Renal pelvis (tissue), 4 donors: Measurements from ENCODE around the gene DGKQ. TPM values are rescaled to one million over a fixed set of nuclear protein-coding genes. Genes with fewer than 3 reads are reported as not detected.
A peak's percentile ranks its signal among the peaks of the same experiment; 100 is the strongest.
"Not testable (repeated sequence)": the region's sequence is repeated elsewhere in the genome, so short reads cannot be mapped to it uniquely, and the experiment has no call there.

ENCODE experiments used
- DNase-seq: peaks from one replicate; pipeline ENCODE4 v3.0.0-alpha.2; 2013
- polyA plus RNA-seq, 3 donors: library from polyadenylated mRNA; unstranded; fragments of 120-200 nt; gene quantifications; one replicate each; pipeline ENCODE4 v1.2.1, GENCODE V29; 2013; ENCODE audit not compliant: insufficient read length in 3 of 3

The DGKQ gene
- polyA plus RNA-seq, 3 donors = 9.0 to 10.8 (median 9.1) TPM

DNA sequence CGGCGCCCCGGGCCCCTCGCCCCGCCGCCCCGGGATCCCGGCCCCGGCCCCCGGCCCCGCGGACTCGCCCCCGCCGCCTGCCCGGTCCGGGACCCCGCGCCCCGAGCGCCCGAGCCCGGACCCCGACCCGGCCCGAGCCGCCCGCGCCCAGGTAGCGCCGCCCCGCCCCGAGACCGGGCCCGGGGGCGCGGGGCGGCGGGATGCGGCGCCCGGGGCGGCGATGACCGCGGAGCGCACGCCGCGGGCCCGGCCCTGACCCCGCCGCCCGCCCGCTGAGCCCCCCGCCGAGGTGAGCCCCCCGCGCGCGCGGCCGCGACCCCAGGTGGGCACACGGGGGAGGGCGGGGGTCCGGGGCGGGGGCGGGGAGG is 38.3 kb upstream of the DGKQ start:
- DNase-seq = no peak

DNA sequence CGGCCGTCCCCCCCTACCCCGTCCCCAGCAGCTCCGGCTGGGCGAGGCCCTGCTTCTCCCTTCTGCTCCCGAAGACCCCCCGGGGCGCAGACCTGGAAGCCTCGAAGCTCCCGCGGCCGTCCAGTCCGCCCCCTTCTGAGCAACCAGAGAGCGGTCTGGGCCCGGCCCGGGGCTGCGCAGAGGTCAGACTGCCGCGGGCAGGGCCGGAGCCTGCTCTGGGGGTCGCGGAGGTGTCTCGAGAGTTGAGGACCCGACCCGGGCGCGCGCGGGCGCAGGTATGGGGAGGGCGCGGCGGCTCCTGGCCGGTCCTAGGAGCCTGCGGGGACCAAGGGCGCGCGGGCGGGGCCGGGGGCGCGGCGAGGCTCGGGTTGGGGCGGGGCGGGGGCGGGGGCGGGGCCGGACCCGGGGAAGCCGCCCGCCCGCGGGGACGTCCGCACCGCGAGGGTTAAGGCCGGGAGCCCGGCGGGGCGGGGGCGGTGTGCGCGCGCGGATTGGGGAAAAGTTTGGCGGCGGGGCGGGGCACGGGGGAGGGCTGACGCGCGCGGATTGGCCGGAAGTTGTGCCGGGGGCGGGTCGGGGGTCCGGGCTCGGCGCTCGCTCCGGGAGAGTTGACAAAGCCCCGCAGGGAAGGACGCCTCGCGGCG is 37.8 kb upstream of the DGKQ start, which contains the start of gene FGFRL1:
TSS of gene FGFRL1 (plus strand) at position 605 of the 644 bp plus-strand sequence. CDS start 860 bp downstream, outside the sequence.
- peak; percentile 85 for DNase-seq

DNA sequence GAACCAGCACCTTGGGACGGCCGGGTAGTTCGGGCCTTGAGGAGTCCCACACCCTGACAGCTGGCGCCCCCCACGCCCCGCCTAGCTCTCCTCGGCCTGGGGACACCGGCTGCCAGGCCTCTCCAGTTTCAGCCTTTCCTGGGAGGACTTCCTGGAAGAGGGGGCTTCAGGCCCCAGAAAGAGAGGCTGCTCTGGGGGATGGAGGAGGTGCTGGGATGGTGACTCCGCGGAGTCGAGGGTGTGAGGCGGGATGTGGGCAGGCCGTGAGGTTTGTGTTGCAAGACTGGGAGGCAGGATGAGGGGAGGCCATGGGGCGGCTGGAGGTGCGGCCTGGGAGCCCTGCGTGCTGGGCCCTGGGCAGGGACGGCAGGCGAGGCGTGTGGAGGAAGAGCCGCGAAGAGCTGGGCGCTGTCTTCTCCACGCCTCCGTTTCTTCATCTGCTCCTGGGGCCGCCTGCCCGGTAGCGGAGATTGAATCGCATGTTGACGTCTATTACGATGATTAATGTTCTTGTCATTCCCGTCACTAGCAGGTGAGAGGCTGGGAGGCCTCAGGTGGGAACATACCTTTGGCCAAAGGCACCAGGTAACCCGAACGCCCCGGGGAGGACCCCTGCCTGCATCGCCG is 37.1 kb upstream of the DGKQ start:
- DNase-seq = no peak

DNA sequence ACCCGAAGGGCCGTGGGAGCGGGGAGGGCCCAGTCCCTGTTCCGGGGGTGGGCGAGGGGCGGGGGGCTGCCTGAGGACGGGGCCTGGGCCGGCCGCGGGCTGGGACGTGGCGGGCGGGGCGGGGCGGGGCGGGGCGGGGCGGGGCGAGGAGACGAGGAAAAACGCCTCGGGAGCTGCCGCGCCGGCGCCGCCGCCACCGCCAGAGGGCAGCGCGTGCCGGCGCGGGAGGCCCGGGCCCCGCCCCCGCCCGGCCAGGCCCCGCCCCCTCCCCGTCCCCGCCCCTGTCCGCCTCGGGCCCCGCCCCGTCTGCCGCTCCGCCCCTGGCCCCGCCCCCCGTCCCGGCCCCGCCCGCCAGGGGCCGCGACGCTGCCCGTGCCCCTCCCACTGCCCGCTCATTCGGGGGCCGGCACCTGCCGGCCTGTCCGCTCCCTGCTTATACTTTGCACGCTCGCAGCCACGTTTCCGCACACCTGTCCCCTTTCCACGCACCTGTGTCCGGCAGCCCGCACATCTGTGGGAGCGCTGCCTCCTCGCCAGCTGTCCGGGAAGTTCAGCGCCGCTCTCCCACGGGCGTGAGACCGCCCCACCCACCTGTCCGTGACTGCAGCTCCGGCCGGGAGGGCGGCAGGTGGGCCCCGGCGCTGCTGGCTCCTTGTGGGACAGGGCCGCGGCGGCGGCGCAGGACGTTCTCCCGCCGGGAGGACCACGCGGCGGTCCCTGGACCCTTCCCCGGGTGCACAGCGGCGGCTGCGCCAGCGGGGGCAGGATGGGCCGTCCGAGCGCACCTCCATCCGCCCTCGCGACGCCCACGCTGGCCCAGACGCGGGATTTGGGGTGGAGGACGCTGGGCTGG is 36.4 kb upstream of the DGKQ start:
- no peak for DNase-seq

DNA sequence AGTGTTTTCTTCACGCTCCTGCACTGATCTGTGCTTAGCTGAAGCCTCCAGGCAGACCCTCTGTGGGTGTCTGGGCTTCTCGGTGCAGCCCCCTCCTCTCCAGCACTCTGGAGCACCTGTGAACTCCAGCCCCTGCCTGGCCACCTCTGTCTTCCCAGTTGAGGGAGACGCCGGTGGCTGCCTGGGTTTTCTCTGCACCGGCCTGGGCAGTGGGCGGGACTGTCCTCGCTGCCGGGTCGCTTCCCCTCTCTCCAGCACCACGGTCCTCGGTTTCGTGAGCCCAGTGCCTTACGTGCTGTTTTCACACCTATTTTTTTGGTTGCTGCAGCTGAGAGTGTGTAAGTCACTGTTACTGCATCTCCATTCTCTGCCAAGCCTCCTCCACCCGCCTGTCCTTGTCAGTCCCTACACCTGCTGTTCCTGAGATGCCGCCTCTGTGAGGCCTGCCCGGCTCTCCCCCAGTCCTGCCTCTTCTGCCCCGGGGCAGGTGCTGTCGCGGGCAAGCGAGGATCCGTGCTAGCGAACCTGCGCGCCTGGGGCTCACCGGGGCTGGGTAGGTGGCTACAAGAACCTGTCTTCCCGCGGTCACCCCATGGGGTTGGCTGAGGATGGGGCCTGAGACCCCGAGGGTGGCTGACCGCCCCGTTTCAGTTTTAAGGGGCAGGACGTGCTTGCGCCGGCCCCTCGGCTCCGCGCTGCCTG is 35.6 kb upstream of the DGKQ start:
- DNase-seq = no peak

DNA sequence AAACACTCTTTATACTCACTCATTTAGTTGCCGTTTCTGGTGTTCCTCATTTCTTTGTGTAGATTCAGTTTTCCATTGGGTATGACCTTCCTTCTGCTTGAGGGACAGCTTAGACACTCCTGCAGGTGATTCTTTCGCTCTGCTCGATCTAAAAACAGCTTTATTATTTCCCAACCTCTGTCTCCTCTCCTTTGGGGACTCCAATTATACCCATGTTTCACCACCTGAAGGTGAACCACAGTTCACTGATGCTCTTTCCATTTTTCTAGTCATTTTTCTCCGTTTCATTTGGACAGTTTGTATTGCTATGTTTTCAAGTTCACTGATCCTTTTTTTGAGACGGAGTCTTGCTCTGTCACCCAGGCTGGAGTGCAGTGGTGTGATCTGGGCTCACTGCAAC is 33.5 kb upstream of the DGKQ start:
- DNase-seq = no peak

DNA sequence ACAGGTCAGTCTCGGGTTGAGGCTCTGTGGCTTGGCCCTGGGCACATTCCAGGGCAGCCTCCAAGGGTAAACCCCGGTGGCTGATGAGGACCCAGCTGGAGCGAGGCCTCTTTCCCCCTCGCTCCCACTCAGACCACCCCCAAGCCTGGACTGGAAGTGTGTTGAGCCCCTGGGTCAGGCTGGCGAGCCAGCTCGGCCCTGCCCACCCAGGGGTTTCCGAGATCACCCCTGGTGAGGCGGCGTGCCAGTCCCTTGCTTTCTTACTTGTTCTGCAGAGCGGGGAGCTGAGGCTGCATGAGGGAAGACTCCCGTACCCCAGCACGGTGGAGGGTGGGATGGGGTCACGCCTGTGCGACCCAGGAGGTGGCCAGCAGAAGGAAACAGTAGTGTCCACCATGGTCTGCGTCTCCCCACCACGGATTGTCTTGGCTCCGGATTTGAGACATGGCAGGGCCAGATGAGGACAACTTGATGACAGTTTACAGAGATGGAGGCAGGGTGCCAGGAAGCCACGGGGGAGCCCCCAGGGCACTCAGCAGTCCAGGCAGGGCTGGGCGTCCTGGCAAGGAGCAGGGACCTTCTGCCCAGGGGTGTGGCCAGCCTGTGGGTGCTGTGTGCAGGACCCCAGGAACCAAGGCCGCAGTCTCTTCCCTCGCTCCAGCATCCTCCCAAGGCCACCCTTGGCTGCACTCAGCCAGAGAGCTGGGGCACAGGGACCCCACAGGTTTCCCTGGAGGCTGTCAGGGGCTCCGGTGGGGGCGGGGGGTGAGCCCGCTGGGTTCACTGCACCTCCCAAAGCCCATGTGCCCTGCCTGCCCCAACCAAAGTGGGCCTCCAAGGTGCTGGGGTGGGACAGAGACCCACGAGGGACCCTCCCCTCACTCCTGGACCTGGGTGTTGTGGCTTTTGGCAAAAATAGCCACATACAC is 31.5 kb upstream of the DGKQ start:
- DNase-seq = no peak

DNA sequence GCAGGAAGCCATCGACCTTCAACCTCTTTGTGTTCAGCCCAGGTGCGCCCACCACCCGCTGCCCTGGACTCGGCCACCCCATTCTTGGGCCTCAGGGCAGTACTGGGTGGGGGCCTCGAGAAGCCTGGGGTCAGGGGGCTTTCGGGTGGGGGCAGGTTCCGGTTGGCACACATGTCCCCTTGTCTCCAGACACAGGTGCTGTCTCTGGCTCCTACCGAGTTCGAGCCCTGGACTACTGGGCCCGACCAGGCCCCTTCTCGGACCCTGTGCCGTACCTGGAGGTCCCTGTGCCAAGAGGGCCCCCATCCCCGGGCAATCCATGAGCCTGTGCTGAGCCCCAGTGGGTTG is 30.7 kb upstream of the DGKQ start:
- no peak for DNase-seq

DNA sequence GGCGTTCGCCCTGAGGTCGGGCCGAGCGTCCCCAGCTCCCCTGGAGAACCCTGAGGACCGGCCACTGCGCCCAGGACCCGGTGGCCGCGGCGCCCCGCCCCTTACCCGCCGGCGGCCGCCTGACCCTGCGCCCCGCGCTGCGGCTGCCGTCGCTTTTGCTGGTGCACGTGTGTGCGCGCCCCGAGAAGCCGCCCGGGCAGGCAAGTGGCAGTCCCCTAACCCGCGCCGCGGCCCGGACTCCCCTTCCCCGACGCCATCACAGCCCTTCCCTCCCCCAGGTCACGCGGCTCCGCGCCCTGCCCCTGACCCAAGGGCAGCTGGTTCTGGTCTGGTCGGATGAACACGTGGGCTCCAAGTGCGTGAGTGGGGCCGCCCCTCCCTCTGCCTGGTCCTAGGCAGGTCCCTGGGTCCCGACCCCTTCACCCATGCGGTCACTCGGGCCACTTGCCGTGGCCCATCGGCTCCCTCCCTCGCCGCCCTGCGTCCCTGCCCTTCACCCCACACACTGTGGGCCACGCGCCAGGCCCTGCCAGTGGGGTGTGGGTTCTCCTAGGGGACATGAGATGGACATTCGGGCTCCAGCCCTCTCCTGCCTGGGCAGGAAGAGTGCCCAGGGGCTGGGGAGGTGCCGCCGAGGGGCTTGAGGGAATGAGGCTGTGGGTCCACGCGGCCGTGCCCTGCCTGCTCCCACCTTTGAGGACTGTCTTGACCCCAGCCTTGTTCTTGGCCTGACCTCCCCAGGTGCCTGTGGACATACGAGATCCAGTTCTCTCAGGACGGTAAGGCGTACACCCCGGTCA is 30.1 kb upstream of the DGKQ start:
- DNase-seq = no peak

DNA sequence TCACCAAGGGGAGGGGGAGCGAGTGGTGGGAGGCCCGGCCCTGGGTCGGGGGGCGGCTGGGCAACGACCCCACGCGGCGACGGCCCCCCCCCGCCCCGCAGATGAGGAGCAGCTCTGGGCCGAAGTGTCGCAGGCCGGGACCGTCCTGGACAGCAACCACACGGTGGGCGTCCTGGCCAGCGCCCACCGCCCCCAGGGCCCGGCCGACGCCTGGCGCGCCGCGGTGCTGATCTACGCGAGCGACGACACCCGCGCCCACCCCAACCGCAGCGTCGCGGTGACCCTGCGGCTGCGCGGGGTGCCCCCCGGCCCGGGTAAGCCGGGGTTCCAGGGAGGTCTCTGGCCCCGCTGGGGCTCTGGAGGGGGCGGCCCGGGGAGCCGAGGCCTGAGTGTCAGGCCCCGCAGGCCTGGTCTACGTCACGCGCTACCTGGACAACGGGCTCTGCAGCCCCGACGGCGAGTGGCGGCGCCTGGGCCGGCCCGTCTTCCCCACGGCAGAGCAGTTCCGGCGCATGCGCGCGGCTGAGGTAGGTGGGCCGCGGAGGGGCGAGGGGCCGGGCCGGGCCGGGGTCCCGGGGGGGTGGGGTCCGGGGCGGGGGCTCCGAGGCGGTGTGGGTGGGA is 29.4 kb upstream of the DGKQ start:
- no peak for DNase-seq

DNA sequence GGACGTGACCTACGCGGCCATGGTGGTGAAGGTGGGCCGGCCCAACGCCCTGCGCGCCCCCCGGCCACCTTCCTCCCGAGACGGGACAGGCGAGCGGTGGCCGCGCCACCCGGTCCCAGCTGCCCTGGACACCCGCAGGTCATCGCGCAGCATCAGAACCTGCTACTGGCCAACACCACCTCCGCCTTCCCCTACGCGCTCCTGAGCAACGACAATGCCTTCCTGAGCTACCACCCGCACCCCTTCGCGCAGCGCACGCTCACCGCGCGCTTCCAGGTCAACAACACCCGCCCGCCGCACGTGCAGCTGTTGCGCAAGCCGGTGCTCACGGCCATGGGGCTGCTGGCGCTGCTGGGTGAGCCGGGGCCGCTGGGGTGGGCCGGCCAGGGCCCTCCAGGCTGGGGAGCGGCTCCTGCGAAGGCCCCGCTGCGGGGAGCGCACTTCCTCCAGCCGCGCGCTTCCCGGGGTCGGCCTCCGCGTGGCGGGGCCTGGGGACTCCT is 28.8 kb upstream of the DGKQ start:
- DNase-seq = no peak

DNA sequence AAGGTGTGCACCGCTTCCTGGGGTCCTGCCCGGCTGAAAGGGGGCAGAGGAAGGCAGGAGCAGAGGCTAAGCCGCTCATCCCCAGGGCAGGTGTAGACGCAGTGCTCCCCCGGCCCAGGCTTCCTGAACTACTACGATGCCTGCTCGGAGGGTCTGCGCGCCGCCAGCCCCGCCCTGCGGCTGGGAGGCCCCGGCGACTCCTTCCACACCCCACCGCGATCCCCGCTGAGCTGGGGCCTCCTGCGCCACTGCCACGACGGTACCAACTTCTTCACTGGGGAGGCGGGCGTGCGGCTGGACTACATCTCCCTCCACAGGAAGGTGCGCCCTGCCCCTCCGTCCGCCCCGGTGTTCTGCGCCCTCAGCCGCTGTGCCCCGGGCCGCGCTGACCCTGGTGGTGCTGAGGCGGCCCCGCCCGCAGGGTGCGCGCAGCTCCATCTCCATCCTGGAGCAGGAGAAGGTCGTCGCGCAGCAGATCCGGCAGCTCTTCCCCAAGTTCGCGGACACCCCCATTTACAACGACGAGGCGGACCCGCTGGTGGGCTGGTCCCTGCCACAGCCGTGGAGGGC is 28.3 kb upstream of the DGKQ start:
- DNase-seq = no peak

DNA sequence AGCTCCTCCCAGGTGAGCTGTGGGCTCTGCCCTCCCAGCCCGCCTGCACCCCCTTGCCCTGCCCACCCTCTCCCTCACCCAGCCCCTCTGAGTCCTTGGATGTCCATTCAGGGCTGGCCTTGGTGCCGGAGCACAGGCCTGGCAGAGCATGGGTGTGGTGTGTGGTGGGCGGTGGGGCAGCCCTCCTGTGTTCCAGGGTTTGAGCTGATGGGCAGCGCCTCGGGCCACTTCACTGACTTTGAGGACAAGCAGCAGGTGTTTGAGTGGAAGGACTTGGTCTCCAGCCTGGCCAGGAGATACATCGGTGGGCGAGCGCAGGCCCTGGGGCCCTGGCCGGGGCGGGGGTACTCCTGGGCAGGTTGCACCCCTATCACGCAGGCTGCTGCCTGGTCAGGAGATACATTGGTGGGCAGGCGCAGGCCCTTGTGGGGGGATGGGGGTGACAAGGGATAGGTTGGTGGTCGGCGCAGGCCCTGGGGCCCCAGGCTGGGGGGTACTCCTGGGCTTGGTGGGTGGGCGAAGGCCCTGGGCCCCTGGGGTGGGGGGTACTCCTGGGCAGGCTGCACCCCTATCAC is 27.4 kb upstream of the DGKQ start:
- DNase-seq = no peak

DNA sequence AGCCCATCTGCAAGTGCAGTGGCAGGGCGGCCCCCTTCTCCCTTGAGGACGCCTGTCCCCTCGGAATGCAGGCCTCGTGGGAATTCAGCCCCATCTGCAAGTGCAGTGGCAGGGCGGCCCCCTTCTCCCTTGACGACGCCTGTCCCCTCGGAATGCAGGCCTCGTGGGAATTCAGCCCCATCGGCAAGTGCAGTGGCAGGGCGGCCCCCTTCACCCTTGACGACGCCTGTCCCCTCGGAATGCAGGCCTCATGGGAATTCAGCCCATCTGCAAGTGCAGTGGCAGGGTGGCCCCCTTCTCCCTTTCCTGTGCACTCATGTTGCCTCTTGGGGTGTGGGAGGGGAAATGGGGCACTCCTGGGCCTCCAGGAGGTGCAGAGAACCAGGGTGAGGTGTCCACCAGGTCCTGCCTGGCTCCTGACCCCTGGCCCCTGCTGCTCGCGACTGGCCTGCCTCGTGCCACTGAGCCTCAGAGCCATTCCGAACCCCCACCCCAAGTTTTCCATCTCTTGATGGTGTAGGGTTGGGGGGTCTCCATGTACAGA is 26.6 kb upstream of the DGKQ start:
- no peak for DNase-seq

DNA sequence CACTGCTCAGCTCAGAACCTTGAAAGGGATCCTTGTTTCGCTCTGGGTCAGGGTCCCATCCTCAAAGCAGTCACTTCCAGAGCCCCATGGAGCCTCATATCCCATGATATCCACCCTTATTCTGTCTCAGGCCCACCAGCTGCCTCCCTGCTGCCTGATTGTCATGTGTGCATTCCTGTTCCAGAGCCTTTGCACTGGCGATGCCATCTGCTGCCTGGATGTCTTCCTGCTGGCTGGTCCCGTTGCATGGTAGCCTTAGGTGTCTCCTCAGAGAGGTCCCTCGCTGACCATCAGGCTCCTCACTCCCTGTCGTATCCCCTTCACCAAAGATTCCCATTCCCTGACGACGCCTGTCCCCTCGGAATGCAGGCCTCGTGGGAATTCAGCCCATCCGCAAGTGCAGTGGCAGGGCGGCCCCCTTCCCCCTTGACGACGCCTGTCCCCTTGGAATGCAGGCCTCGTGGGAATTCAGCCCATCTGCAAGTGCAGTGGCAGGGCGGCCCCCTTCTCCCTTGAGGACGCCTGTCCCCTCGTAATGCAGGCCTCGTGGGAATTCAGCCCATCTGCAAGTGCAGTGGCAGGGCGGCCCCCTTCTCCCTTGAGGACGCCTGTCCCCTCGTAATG is 26.0 kb upstream of the DGKQ start:
- DNase-seq = not testable (repeated sequence)

DNA sequence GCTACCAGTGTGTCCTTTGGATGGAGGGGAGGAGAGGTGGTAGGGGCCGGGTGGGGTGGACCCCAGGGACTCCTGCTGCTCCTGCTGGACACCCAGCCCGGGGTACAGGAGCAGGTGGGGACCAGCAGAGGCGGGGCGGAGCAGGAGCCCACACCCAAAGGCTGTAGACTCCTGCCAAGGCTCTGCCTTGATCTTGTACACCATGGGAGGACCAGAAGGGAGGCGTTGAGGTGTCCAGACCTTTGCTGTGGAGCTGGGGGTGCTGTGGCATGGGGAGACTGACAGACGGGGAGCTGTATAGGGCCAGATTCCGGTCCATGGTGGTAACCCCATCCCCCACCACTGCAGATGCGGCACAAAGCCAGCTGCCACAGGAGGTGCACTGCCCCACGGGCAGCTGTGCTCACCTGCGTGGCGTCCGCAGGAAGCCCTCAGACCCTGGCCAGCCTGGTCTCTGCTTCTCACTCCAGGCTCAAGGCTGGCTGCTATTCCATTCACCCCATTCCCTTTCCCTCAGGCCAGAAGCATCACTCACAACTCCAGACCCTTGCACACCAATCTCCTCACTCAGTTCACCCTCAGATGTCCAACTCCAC is 24.8 kb upstream of the DGKQ start:
- no peak for DNase-seq

DNA sequence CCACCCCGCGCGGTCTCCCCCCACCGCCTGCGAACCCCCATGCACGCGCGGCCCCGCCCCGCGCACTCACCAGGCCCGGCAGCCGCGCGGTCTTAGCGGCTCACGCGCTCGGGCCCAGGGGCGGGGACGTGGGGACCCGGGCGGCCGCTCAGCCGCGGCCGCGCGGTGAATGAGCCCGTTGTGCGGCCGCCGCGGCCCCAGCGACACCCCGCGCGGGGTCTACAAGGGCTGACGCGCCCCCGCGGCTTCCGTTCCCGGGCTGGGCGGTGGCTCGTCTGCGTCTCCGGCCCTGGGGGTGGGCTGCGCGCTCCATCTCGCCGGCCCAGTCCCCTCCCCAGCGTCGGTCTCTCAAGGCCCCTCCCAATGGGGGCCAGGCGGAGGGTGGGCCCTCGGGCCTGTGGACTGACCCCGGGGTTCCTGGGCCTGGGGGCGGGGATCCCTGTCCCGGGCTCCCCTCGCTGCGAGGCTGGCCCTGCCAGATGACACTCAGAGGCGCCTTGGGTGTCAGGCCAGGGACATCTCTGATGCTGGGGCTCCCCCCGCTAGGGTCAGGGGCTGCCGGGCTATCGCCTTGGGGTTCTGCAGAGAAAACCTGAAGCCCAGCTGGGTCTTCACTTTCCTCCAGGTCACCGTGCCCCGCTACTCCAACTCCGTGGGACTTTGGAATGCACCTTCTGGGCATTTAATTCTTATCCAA is 24.2 kb upstream of the DGKQ start:
- no peak for DNase-seq
